ENCODE data around the gene COG5. TPM values are rescaled to one million over a fixed set of nuclear protein-coding genes. Genes with fewer than 3 reads are reported as not detected.

COG5 gene
- 28.1 and 84.0 TPM in 2 replicates for total RNA-seq (2014; rRNA removed; shearing (Covaris generic))

GRCh38 chr7:107563775-107564552, at the start of gene COG5, which contains the start of gene DUS4L:
COG5 (minus strand) TSS chr7:107563920; CDS start chr7:107563896, 24 bp downstream.
DUS4L (plus strand) TSS chr7:107563971; CDS start chr7:107567071, 3,100 bp downstream.
- peak; percentile 68 for DNase-seq (ENCODE audit: low spot score)

GRCh38 chr7:107613439-107613838, 49.7 kb upstream of the COG5 start:
- DNase-seq (ENCODE audit: low spot score): no peak

- DNase-seq (ENCODE audit: low spot score): no peak
These were observed 46.6 kb upstream of the COG5 start for GRCh38 chr7:107610323-107610722.

GRCh38 chr7:107609811-107610261, 46.1 kb upstream of the COG5 start:
- no peak for DNase-seq (ENCODE audit: low spot score)

GRCh38 chr7:107606303-107606702, 42.6 kb upstream of the COG5 start:
- no peak for DNase-seq (ENCODE audit: low spot score)

- DNase-seq (ENCODE audit: low spot score): no peak
These were observed 41.6 kb upstream of the COG5 start for GRCh38 chr7:107605218-107605815.

GRCh38 chr7:107600816-107601215, 37.1 kb upstream of the COG5 start:
- DNase-seq (ENCODE audit: low spot score): no peak

GRCh38 chr7:107599262-107599661, 35.5 kb upstream of the COG5 start:
- DNase-seq (ENCODE audit: low spot score): no peak

- no peak for DNase-seq (ENCODE audit: low spot score)
These were observed 34.2 kb upstream of the COG5 start for GRCh38 chr7:107597953-107598352.

GRCh38 chr7:107597582-107597916, 33.8 kb upstream of the COG5 start:
- no peak for DNase-seq (ENCODE audit: low spot score)

GRCh38 chr7:107596881-107597581, 33.3 kb upstream of the COG5 start:
- peak; percentile 65 for DNase-seq (ENCODE audit: low spot score)

GRCh38 chr7:107594961-107595737, 31.4 kb upstream of the COG5 start:
- DNase-seq (ENCODE audit: low spot score): peak; percentile 91

GRCh38 chr7:107593025-107593410, 29.3 kb upstream of the COG5 start:
- DNase-seq (ENCODE audit: low spot score): no peak

- no peak for DNase-seq (ENCODE audit: low spot score)
These were observed 28.8 kb upstream of the COG5 start for GRCh38 chr7:107592361-107593024.

- no peak for DNase-seq (ENCODE audit: low spot score)
These were observed 27.7 kb upstream of the COG5 start for GRCh38 chr7:107591421-107591820.

- no peak for DNase-seq (ENCODE audit: low spot score)
These were observed 24.9 kb upstream of the COG5 start for GRCh38 chr7:107588529-107589130.

GRCh38 chr7:107584716-107585115, 21.0 kb upstream of the COG5 start:
- no peak for DNase-seq (ENCODE audit: low spot score)

GRCh38 chr7:107582875-107583274, 19.2 kb upstream of the COG5 start:
- no peak for DNase-seq (ENCODE audit: low spot score)

- no peak for DNase-seq (ENCODE audit: low spot score)
These were observed 17.8 kb upstream of the COG5 start for GRCh38 chr7:107581387-107582013.

GRCh38 chr7:107580716-107581383, 17.1 kb upstream of the COG5 start:
- DNase-seq (ENCODE audit: low spot score): no peak

Measured in A172 (cell line).